HG02973 (cell line): ENCODE data around the gene PPHLN1.

Experiments used
- ATAC-seq: cut with Tn5 transposase; IDR thresholded peaks from one replicate; pipeline ENCODE4 v1.9.1; 2021; ENCODE audit warnings: moderate library complexity; ENCODE audit not compliant: unreplicated experiment

PPHLN1 gene, protein sequence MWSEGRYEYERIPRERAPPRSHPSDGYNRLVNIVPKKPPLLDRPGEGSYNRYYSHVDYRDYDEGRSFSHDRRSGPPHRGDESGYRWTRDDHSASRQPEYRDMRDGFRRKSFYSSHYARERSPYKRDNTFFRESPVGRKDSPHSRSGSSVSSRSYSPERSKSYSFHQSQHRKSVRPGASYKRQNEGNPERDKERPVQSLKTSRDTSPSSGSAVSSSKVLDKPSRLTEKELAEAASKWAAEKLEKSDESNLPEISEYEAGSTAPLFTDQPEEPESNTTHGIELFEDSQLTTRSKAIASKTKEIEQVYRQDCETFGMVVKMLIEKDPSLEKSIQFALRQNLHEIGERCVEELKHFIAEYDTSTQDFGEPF

DNA sequence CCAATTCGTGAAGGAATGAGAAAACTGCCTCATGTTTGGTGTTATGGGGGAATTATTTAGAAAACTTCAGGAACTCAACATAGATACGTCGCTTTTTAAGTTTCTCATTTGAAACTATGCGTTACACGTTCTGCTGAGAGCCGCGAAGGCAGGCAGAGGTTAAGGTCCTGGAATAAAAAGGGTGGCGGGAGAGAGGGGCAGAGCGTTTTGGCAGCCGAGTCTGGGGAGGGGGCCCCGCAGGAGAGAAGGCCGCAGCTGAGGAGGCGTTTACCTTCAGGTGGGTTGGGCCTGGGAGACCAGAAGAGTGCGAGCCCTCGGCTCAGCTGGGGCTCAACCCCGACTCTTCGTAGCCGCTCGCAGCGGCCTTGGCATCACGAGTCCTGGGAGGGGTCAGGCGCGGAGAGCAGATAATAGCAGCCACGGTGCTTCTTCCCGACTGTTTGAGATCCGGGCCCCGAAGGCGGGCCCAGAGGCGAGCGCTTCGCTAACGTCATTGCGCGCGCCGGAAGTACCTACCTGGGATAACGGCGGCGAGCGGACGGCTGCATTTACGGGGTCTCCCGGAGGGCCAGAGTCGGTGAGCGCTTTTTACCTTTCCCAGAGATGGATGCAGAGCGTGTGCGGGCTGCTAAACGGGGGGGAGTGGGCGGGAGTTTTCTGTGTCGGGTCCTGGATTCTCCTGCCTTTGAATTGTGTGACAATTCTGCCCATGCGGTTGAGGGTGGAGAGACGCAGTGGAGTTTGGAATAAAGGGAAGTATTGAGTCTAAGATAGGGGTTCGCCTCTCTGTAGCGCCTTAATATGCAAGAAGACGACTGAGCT lies at the start of gene PPHLN1, which contains the start of gene ZCRB1:
PPHLN1 (plus strand) TSS at position 515 of the 822 bp plus-strand sequence. CDS start 9,736 bp downstream, outside the sequence.
ZCRB1 (minus strand) TSS at position 442 of the 822 bp plus-strand sequence. CDS start 1,992 bp downstream, outside the sequence.
- peak; percentile 89 for ATAC-seq

DNA sequence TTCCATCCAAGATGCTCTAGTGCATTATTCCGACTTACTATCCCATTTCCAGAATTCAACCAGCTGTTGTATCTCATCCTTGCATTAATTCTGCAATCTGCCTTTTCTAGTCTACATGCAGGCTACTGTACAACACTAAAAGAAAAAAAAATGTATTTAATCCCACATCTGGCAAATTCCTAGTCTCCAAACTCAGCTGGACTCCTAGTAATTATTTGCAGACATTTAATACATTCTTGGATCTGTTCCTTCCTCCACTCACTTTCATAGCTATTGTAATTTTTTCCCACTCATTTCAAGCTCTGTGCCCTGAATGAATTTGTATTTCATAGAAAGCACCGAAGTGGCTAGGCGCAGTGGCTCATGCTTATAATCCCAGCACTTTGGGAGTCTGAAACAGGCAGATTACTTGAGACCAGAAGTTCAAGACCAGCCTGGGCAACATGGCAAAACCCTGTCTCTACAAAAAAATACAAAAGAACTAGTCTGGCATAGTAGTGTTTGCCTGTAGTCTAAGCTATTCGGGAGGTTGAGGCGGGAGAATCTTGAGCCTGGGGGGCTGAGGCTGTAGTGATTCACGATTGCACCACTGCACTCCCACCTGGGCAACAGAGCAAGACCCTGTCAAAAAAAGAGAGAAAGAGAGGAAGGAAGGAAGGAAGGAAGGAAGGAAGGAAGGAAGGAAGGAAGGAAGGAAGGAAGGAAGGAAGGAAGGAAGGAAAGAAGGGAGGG lies 48.4 kb upstream of the PPHLN1 start:
- no peak for ATAC-seq

DNA sequence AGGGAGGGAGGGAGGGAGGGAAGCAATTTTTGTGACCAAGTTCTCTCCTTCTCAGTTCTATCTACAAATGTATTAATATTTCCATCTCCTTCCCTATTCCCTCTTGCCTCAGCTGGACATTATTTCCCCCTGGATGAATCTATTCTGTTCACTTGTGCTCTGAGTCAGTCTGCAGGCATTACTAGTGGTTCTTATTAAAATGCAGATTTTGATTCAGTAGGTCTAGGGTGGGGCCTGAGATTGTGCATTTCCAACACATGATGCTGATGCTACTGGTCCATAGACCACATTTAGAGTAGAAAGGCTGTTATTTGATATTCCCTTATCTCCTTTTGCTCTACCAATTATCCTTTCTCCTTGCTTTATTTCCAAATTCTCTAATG lies 47.8 kb upstream of the PPHLN1 start:
- no peak for ATAC-seq

DNA sequence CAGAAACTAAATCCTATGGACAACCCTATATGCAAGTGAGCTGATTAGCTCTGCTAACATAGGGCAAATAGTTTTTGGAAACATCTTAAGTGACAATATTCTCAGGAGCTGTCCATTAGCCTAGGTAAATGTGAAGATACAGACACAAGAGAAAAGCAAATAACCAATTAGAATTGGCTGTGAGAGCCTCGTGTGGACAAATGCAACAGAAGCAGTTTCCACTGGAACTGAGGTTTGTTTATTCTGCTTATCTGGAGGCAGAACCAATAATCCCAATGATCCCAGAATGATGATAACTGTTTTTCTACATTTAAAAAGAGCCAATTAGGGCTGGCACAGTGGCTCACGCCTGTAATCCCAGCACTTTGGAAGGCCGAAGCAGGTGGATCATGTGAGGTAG lies 44.7 kb upstream of the PPHLN1 start:
- ATAC-seq = no peak

DNA sequence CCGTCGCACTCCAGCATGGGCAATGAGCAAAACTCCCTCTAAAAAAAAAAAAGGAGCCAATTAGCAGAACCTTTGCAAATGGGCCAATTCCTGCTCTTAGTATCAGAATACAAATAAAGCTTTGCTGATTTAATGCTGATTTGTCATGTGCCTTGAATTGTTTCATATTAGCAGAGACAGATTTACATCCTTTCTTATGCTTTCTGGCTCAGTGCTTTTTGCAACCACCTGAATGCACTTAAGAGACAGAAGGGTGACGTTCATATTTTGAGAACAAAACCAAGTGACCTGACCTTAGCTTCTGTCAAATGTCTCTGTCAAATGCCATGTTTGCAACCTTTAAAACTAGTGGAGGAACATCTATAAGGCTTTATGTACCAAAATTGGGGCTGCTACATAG lies 44.1 kb upstream of the PPHLN1 start:
- ATAC-seq = no peak

DNA sequence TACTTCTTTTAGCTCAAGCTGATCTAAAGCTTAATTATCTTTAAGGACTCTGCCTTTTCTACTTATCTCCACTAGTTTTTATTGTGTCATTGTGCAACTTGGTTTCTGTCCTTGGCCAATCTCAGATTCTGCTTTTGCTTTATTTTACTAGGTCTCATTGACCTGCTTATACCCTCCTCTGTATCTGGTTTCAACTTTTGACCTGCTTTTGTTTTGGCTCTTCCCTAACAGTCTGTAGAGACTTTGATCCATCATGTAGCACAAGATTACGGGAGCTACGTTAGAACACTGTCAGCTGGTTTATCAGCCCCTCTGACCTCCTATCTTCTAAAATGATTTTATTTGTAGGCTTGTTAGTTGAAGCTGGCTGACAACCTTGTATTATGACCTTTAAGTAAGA lies 43.7 kb upstream of the PPHLN1 start:
- ATAC-seq = no peak

DNA sequence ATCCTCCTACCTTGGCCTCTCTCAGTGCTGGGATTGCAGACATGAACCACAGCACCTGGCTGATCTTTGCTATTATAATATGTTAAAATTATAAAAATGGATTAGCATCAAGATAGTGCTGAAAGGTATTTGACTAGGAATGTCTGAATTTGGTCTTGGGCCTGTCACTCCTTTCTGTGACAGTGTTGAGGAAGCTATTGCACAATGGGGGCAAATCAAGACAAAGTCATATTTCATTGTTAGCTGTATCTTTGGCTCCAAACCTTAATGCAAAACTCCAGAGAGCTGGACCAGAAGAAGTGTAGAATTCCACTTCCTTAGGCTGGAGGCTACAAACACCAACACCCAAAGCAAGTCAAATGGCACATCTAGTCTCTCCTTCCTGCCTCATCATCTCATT lies 42.2 kb upstream of the PPHLN1 start:
- no peak for ATAC-seq

DNA sequence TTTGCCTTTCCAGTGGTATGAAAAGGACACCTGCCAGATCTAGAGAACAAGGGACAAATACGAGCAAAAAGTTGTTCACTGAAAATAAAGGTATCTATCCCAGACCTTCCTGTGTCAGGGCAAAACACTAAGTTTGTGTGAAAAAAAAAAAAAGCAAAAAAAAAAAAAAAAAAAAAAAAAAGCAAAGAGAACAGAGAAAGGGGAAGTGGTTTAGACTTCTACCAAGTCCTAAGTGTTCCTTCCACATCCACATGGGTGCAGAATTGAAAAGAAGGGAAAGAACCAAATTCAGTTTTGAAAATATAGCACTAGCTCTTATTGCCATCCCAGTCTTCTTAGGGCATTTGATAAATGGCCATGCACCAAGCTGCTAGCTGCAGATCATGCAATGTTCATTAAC lies 41.8 kb upstream of the PPHLN1 start:
- ATAC-seq = no peak

DNA sequence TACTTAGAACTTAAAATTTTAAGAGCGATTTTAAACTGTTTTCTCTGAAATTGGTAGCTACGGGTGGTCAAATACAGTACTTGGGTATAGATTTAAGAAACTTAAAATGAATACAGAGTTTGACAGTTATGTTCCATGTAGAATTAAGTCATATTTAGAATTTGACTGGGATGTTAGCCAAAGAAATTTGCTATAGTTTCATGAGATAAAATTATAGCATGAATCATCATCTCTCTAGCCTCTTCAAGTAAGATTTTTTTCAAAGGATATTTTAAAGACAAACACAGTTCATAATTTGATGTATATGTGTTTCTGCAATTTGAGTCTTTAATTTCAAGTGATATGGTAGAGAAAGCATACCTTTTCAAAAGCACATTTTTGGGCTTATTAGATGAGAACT lies 41.1 kb upstream of the PPHLN1 start:
- ATAC-seq = no peak

DNA sequence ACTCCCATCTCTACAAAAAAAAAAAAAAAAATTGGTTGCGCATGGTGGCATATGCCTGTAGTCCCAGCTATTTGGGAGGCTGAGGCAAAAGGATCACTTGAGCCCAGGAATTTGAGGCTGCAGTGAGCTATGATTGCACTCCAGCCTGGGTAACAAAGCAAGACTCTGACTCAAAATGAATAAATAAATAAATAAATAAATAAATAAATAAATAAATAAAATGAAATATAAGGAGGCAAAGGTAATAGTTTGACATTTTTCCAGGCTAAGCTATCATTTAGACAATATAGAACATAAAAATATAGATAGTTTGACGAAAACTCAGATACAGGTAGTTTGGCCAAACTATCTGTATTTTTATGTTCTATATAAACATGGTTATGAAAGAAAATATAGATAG lies 40.5 kb upstream of the PPHLN1 start:
- no peak for ATAC-seq

DNA sequence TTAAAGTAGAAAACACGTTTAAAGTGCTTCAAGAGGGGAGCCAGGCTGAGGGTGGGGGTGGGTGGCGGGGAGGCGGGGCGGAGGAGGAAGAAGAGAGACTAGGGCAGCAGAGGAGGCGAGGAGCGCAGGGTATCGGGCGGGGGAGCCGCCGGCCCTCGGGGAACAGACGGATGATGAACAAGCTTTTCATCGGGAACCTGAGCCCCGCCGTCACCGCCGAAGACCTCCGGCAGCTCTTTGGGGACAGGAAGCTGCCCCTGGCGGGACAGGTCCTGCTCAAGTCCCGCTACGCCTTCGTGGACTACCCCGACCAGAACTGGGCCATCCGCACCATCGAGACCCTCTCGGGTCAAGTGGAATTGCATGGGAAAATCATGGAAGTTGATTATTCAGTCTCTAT lies 39.2 kb upstream of the PPHLN1 start:
- no peak for ATAC-seq

DNA sequence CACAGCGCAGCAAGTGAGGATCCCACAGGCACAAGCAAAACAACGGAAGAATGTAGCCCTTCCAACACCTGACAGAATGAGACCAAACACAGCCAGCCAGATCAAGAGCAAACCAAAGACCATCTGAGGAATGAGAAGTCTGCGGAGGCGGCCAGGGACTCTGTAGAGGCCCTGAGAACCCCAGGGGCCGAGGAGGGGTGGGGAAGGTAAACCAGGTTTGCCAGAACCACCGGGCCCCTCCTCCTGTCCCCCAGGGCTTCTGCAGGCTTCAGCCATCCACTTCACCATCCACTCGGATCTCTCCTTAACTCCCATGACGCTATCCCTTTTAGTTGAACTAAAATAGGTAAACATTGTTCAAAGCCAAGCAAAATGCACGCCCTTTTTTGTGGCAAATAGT lies 37.4 kb upstream of the PPHLN1 start:
- no peak for ATAC-seq

DNA sequence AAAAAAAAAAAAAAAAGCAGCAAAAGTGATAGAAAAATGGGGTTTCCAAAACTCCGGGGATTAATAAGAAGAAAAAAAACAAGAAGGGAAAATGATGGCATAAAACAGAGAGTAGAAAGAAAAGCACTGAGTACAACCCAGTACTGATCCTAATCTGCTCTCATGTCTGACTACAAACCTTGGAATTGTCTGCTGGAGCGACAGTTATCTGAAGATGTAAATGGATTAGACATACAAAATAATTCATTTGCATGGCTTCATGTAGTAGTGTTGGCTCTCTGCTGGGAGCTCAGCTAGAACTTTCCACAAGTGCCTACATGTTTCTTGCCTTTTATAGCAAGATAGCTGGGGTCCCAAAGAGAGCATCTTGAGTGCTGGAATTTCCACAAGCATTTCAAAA lies 34.3 kb upstream of the PPHLN1 start:
- no peak for ATAC-seq

DNA sequence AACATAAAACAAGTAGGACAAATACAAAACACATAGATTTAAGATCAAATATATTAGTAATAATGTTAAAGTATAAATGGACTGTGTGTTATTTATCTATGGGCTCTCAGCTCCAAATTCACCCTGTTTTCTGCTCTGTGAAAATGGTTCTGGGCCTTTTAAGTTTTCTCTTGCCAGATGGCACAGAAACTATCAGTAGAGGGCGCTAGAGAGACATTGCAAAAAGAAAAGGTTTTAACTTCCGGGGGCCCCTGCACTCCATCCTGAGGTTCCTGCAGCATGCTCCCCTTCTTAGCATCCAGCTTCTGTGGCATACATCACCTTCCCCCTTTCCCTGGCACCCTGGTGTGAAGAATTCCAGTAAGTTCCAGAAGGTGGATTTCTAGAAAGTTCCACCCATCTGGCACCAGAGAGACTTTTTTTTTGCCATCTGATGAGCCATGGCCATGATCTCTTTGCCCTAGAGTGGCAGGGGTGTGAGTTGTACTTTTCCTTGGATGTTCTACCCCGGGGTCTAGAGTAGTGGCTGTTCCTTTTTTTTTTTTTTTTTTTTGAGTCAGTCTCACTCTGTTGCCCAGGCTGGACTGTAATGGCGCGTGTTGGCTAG lies 29.4 kb upstream of the PPHLN1 start:
- ATAC-seq = no peak

DNA sequence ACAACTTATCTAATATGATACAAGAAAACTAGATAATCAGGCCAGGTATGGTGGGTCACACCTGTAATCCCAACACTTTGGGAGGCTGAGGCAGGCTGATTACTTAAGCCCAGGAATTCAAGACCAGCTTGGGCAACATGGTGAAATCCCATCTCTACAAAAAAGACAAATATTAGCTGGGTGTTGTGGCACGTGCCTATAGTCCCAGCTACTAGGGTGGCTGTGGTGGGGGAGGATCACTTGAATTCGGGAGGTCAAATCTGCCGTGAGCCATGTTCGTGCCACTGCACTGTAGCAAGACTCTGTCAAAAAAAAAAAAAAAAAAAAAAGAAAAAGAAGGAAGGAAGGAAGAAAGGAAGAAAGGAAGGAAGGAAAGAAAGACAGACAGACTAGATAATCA lies 27.1 kb upstream of the PPHLN1 start:
- no peak for ATAC-seq

DNA sequence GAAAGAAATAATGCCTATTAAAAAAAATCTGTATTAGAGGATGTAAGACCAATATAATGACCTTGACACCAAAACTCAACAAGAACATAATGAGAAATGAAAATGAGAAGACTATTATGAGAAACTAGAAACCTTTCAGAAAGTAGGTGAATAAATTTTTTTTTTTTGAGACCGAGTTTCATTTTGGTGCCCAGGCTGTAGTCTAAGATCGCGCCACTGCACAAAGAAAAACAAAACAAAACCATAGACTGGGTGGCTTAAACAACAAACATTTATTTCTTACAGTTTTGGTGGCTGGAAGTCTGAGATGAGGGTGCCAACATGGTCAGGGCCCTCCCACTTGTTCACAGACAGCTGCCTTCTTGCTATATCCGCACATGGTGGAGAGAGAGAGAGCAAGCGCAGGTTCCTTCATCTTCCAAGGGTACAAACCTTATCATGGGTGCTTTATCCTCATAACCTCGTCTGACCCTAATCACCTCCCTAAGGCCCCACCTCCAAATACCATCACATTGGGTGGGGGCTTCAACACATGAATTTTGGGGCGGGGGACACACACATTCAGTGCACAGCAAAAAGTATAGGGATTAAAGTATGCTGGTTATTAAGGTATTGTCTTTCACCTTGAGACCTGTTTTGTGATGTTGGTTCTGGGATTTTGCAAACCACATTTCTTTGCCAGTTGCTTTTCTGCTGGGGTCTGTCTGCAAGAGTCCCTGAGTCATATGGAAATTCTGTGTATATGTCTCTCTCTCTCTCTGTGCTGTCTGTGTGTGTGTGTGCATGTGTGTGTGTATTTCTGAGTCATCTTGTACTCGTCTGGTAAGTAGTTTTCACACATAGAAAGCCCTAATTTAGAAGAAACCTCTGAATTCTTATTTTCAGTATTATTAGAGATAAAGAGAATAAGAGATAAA lies 26.3 kb upstream of the PPHLN1 start:
- ATAC-seq = peak; percentile 83

DNA sequence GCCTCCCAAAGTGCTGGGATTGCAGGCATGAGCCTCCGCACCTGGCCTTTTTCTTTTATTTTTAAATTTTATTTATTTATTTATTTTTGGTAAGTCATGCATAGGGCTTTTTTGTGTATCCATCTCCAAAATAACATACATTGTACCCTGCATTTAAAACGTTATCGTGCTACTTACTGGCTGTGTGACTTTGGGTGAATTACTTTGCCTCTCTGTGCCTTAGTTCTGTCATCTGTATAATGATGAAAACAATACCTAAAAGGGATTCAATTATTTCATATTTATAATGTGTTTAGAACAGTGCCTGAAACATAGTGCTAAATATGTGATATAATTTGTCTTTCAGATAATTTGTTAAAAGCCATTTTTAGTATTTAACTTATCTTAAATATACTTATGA lies 19.7 kb upstream of the PPHLN1 start:
- no peak for ATAC-seq

DNA sequence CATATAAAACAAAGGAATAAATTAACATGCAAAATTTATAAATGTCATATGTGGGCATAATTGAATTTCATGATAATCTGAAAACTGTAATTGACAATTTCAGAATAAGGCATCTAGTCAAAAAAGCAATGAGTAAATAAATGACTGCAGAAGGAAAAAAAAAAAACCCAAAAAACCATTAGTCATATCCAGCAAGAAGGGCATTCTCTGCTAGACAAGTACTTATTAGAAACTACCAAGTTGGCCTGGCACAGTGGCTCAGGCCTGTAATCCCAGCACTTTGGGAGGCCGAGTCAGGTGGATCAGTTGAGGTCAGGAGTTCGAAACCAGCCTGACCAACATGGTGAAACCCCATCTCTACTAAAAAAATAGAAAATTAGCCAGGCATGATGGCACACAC lies 17.6 kb upstream of the PPHLN1 start:
- no peak for ATAC-seq

DNA sequence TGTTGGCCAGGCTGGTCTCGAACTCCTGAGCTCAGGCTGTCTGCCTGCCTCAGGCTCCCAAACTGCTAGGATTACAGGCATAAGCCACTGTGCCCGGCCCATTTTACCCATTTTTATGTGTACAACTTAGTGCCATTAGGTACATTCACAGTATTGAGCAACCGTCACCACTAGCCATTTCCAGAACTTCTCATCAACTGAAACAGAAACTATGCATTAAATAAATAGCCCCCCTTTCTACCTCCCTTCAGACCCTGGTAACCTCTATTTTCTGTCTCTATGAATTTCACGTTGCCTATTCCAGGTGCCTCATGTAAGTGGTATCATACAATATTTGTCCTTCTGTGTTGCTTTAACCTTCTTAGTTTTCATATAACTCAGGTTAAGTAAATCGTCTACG lies 16.0 kb upstream of the PPHLN1 start:
- no peak for ATAC-seq

DNA sequence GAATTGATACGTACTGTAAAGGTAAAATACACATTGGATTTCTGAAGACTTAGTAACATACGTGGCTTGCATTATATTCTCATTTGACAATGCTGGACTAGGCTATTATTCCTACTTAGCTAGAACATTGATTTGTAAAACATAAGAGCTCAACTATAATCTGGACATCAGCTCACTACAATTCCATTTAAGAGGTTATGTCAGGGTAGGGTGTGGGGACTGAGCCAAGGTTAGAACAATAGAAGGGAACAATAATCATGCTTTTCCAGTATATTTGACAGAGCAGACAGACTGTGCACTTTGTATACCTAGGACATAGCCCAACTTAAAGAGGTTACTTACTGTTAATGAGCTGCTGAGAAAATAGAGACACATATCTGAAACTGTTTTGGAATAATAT lies 10.9 kb upstream of the PPHLN1 start:
- ATAC-seq = no peak
